ENCODE data around the gene PPFIBP1. TPM values are rescaled to one million over a fixed set of nuclear protein-coding genes. Genes with fewer than 3 reads are reported as not detected.

Gene PPFIBP1
- total and polyA plus RNA-seq, 7 donors = 5.9 to 63.1 (median 28.3) TPM

DNA sequence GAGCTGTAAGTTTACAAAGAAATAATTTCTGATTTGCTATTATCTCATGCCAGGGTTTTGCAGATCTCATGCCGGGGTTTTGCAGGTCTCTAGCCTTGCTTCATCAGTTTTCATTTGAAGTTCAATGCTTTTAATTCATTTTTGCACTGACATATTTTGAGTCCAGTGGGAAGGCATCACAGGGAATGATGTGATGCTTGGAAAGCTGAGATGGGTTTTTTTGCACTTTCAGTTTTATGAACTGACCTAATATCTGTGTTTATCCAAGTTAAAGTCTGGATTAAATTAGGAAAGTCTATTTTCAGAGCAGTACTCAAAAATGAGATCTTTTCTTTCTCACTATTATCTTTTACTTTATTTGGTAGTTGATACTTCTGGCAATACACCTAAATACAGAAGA is 148.6 kb downstream of the PPFIBP1 start:
- Histone ChIP-seq H3K27ac (no peak overlapping the region), H3K27me3 (ENCODE audit: insufficient read depth in 3 of 3, low read length in 2 of 3) (no peaks in the 10 kb centered on the region), H3K36me3 (ENCODE audit: insufficient read depth in 1 of 2, low read depth in 1 of 2) (peaks cover 12 to 46% of the 10 kb centered on the region in 2 donors), H3K9me3 (no peaks in the 10 kb centered on the region), H3K4me1 (peaks cover 15% of the 10 kb centered on the region), H3K4me3 (peak overlapping the region; percentile 5)
- WGBS, 3 donors = 37 to 59% (median 42%) methylated on average over 1 of the region's 1 CpG
- intact Hi-C loops (cut with DNase I) = no loop called here
- no peak for DNase-seq
- ATAC-seq = no peak
- no peak for TF ChIP-seq CTCF (IDR thresholded peaks at IDR 0.05)

- no peaks in the 10 kb centered on the region for H3K27me3 ChIP-seq (ENCODE audit: insufficient read depth in 3 of 3, low read length in 2 of 3)
- no peak for TF ChIP-seq CTCF (IDR thresholded peaks at IDR 0.05)
- ATAC-seq (peak in 2 of 4 donors; percentile 53 to 84), DNase-seq (no peak)
- H3K36me3 ChIP-seq (ENCODE audit: insufficient read depth in 1 of 2, low read depth in 1 of 2) = peaks cover 10 to 46% of the 10 kb centered on the region in 2 donors
- H3K27ac ChIP-seq = peak overlapping the region; percentile 20
- H3K4me1 ChIP-seq = peaks cover 15% of the 10 kb centered on the region
- H3K4me3 ChIP-seq = peak overlapping the region; percentile 5
- intact Hi-C loops (cut with DNase I) = no loop called here
- no peaks in the 10 kb centered on the region for H3K9me3 ChIP-seq
- 1 to 5% (median 4%) methylated on average over 3 of the region's 3 CpGs for WGBS, 3 donors
Observed at GRCh38 chr12:27673101-27673718, 149.2 kb downstream of the PPFIBP1 start.

GRCh38 chr12:27674989-27675388 is 151.0 kb downstream of the PPFIBP1 start:
- 68 to 80% (median 68%) methylated on average over 2 of the region's 2 CpGs for WGBS, 3 donors
- TF ChIP-seq CTCF (IDR thresholded peaks at IDR 0.05) = no peak
- Histone ChIP-seq H3K36me3 (ENCODE audit: insufficient read depth in 1 of 2, low read depth in 1 of 2) (peaks cover 15 to 46% of the 10 kb centered on the region in 2 donors), H3K9me3 (no peaks in the 10 kb centered on the region), H3K4me3 (no peak overlapping the region), H3K27ac (no peak overlapping the region), H3K27me3 (ENCODE audit: insufficient read depth in 3 of 3, low read length in 2 of 3) (no peaks in the 10 kb centered on the region), H3K4me1 (peaks cover 15% of the 10 kb centered on the region)
- peak in 1 of 4 donors; percentile 37 for ATAC-seq
- intact Hi-C loops (cut with DNase I) = no loop called here
- no peak for DNase-seq

DNA sequence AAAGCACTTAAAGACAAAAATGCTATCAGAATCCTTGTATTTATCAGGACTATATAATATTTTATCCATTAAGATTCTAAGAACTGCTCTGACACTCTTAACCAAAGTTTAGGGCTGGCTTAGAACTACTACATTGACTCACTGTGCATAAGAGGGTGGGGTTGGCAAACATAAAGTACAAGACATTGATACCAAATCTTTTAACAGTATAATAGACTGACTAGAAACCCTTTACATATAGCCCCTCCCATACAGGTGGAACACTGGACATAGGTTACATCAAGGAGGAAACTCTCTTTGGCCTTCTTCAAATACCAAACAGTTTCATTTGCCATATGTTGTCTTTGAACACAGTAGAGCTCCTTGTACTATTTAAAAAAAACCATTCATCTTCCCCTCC is 156.6 kb downstream of the PPFIBP1 start:
- H3K27me3 ChIP-seq (ENCODE audit: insufficient read depth in 3 of 3, low read length in 2 of 3) = no peaks in the 10 kb centered on the region
- H3K27ac ChIP-seq = no peak overlapping the region
- no peaks in the 10 kb centered on the region for H3K4me1 ChIP-seq
- TF ChIP-seq CTCF (IDR thresholded peaks at IDR 0.05) = no peak
- H3K4me3 ChIP-seq = no peak overlapping the region
- ATAC-seq (no peak), DNase-seq (no peak)
- no peaks in the 10 kb centered on the region for H3K9me3 ChIP-seq
- H3K36me3 ChIP-seq (ENCODE audit: insufficient read depth in 1 of 2, low read depth in 1 of 2) = peaks cover 20 to 96% of the 10 kb centered on the region in 2 donors
- intact Hi-C loops (cut with DNase I) = no loop called here

GRCh38 chr12:27682534-27682933 is 158.5 kb downstream of the PPFIBP1 start:
- Histone ChIP-seq H3K4me3 (no peak overlapping the region), H3K27me3 (ENCODE audit: insufficient read depth in 3 of 3, low read length in 2 of 3) (no peaks in the 10 kb centered on the region), H3K9me3 (no peaks in the 10 kb centered on the region), H3K27ac (no peak overlapping the region), H3K36me3 (ENCODE audit: insufficient read depth in 1 of 2, low read depth in 1 of 2) (peaks cover 18 to 96% of the 10 kb centered on the region in 2 donors), H3K4me1 (no peaks in the 10 kb centered on the region)
- DNase-seq = no peak
- no peak for TF ChIP-seq CTCF (IDR thresholded peaks at IDR 0.05)
- intact Hi-C loops (cut with DNase I) = no loop called here
- whole genome bisulfite sequencing, 3 donors = 96 to 100% (median 97%) methylated on average over 2 of the region's 2 CpGs
- no peak for ATAC-seq

Data from psoas muscle (tissue), 8 donors.